ENCODE data around the gene MAPT.

DNA sequence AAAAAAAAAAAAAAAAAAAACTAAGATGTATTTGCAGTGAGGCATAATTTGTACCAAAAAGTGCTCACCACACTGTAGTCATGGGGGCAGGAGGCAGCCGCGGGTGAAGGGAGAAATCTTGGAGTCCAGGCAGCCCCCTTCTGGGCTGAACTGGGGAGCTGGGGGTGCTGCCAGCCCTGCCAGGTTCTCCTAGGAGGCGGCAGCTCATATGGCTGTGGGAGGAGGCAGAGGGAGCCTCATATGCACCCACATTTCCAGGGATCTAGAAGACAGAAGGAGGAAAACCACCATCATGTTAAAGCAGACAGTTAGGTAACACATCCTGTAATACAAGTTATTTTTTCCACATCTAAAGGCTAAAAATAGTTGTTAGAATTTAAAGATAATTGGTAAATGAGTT is 16.3 kb downstream of the MAPT start:
- TF ChIP-seq POLR2A (IDR thresholded peaks at IDR 0.05; ENCODE audit: low read depth, low read length) (no peak), POLR2AphosphoS5 (IDR thresholded peaks at IDR 0.05; ENCODE audit: low read depth, low read length) (no peak)
